CD4-positive, alpha-beta T cell treated with Interleukin-15 for 4 hours (primary cell): ENCODE data around the gene NANOS3.

Source experiments
- DNase-seq: peaks from one replicate; pipeline ENCODE4 v3.0.0-alpha.2; 2020; ENCODE audit warnings: low spot score

Gene NANOS3

DNA sequence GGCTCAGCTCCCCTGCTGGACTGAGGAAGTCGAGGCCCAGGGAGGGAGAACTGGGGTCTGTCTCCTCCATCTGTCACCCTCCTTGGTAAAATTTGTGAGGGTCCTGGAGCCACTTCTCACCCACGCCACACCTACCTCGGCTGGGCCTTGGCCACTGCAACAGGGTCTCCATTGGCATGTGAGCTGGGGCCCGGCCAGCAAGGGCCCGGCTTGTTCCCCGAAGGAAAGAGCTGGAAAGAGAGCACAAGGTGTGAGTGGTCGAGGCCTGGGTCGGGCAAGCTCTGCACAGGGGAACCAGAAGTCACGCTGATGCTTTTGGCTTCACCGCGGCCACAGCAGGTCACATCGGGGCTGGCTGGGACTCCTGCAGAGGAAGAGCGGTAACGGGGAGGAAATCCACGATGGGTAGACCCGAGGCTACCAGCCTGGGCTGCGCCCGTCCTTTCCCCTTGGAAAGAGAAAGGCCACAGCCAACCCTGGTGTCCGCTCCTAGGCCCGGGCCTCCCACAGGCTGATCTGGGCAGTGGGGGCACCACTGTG is 9.0 kb downstream of the NANOS3 start:
- no peak for DNase-seq

DNA sequence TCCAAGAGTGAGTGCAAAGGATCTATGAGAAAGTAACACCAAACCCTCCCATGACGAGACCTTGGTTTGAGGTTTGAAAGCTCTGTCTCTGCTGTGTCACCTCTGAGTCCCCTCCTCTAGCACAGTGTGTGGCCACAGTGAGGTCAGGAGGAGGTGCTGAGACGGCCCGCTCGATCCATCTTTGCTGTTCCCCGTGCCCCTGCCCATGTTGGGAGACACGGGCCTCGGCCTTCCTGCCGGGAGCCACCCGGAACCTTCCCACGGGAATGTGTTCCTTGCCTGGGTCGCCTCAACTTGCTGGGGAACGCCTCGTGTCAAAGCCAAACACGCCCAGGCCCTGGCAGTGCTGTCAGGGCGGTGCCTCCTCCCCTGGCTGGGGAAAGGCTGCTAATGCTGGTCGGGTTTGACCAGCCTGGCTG is 10.1 kb downstream of the NANOS3 start:
- peak; percentile 63 for DNase-seq

GRCh38 chr19:13887517-13887916 is 10.6 kb downstream of the NANOS3 start:
- DNase-seq, result no peak

GRCh38 chr19:13888281-13888680 is 11.3 kb downstream of the NANOS3 start:
- no peak for DNase-seq

GRCh38 chr19:13890136-13890535 is 13.2 kb downstream of the NANOS3 start:
- DNase-seq, result no peak

DNA sequence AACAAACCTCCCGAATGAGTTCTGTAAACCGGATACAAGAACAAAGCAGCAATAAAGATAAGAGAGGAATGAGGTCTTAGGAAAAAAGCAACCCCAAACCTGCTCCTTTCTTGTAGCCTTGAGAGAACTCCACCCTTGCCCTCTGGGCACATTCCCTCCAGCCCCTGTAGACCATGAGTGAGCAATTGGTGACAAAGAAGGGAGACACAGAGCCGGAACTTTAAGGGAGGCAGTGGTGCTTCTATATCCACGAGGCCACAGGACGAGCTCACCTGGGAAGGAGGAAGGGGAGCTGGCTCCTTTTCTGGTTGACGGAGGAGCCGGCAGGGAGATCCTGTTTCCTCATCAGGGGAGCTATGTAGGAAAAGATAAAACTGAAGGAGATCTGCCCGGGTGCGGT is 15.9 kb downstream of the NANOS3 start:
- no peak for DNase-seq

DNA sequence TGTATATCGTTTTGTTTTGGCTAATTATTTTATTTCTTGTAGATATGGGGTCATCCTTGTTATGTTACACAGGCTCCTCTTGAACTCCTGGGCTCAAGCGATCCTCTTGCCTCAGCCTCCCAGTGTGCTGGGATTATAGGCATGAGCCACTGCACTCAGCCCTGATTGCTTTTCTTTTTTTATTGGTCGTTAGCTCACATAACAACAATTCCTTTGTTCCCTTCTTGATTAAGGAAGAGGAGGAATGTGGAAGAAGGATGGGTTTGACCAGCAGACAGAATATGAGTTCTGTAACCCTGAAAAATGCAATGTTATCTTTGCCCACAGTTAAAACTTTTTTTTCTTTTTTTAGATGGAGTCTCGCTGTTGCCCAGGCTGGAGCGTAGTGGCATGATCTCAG is 17.6 kb downstream of the NANOS3 start:
- DNase-seq, result no peak

DNA sequence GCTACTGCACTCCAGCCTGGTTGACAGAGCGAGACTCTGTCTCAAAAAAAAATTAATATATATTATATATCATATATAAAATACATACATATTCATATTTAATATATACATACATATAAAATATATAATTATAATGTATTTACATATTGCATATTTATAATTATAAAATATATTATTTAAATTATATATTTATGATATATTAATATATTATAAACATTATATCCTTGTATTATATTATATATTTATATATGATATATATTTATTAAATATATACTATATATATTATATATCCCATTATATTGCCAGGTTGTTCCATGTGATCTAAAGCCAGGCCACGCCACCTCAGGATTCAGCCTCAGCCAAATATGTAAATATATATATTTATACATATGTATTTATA is 19.3 kb downstream of the NANOS3 start:
- no peak for DNase-seq

- DNase-seq, result no peak
Observed at GRCh38 chr19:13899393-13899792, 22.5 kb downstream of the NANOS3 start.

DNA sequence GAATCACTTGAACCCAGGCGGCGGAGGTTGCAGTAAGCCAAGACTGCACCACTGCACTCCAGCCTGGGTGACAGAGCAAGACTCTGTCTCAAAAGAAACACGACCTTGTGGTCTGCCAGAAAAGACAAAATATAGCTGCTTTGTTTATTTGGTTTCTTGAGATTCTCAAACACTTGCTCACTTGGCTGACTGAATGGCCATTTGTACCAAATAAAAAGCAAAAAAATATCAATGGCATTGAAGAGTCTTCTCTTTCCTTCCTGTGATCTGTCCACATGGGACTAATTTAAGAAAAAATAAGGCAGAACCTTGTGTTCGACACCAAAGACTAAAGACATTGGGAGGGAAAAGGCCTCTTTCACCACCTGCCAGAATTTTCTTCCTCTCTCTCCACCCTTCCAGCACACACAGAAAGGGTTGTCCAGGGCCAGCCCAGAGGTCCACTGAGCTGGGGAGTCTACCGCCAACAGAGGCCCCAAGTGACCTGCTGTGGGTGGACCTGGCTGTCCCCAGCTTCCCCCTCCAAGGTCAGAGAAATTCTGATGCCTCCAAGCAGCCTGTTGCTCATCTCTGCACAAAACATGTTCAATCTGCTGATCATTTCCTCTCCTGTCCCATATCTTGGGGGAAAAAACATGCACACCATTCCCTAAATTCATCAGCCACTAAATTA is 23.1 kb downstream of the NANOS3 start:
- no peak for DNase-seq

GRCh38 chr19:13902993-13903555 is 26.1 kb downstream of the NANOS3 start:
- peak; percentile 50 for DNase-seq

- peak; percentile 93 for DNase-seq
Observed at GRCh38 chr19:13905634-13906520, 28.9 kb downstream of the NANOS3 start, which contains the start of the genes BRME1 and CC2D1A. BRME1 (minus strand) TSS chr19:13906117; CDS start chr19:13904892, 1,225 bp downstream. CC2D1A (plus strand) TSS chr19:13906201; CDS start chr19:13906442, 241 bp downstream.

DNA sequence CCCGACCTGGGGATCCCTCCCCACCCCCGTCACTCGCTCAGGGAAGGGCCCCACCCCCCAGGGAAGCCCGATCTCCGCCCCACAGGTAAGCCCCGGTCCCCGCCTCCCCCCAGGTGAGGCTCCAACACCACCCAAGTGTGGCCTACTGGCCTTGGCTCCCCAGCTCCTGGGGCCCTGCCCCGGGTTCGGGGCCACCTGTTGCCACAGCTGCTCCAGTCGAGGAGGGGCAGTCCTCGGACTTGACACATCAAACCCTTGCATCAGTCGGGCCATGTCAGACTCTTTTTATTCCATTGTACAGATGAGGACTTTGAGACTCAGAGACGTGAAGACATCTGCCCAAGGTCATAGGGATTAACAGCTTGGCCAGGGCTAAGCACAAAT is 29.6 kb downstream of the NANOS3 start:
- DNase-seq, result no peak

DNA sequence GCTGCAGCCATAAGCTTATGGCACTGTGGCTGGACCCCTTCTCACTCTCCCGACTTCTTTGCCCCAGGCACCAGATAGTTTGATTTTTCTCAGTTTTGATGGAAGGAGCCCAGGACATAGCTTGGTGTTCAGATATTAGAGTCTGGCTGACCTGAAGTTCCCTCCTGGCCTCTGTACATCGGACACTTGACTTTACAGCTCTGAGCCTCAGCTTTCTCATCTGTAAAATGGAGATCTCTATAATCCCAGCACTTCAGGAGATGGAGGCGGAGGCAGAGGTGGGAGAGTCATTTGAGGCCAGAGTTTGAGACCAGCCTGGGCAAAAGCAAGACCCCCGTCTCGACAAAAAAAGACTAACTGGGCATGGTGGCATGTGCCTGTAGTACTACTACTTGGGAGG is 30.0 kb downstream of the NANOS3 start:
- no peak for DNase-seq

GRCh38 chr19:13908674-13909073 is 31.7 kb downstream of the NANOS3 start:
- DNase-seq, result no peak

DNA sequence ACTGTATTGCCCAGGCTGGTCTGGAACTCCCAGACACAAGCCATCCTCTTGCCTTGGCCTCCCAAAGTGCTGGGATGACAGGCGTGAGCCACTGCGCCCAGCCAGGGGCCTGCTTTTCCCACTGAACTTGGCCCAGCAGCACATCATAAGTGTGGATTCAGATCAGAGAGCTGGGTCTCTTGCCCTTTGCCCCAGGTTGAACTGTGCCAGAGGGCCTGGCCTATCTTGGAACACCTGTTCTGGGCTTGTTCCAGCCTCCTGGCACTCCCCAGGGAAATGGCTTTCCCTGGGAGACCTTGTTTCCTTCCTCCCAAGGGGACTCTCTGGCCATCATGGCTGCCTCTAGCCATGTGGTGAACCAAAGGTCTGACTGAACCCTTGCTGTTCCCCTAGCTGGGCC is 32.5 kb downstream of the NANOS3 start:
- no peak for DNase-seq

DNA sequence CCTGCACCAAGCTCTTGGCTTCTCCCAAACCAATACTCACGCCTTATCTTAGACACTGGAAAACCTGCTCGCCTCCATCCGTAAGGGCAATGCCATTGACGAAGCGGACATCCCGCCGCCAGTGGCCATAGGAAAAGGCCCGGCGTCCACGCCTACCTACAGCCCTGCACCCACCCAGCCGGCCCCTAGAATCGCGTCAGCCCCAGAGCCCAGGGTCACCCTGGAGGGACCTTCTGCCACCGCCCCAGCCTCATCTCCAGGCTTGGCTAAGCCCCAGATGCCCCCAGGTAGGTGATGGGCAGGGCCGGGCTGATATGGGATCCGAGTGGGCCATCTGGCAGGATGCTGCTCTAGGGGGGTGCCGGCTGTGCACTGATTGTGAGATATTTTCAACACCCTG is 36.4 kb downstream of the NANOS3 start:
- DNase-seq, result no peak

DNA sequence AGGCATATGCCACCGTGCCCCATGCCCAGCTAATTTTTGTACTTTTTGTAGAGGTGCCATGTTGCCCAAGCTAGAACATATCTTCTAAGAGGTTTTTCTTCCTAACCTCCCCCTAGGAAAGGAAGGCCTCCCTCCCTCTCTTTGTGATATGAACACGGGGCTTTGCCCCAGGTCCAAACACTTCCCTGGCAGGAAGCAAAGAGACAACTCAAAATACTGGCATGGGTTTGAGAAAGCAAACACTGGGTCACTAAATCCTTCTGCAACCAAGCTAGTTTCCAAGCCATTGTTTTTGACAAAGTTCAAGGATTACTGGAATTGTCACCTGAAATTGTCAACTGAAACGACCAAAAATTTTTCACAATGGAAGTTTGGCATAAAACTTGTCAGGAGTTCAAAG is 37.8 kb downstream of the NANOS3 start:
- no peak for DNase-seq

DNA sequence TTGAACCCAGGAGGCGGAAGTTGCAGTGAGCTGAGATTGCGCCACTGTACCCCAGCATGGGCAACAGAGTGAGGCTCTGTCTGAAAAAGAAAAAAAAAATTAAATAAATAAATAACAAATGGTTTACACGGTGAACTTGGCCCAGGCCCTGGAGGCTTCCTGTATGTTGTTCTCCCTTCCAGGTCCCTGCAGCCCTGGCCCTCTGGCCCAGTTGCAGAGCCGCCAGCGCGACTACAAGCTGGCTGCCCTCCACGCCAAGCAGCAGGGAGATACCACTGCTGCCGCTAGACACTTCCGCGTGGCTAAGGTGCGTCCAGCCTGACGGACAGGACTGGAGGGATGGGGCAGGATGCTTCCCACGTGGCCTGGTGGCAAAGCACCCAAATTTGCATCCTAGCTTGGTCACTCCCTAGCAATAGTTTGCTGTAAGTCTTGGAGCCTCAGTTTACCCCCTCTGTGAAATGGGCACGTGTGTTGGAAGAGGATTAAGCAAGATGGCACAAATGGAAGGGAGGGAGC is 41.0 kb downstream of the NANOS3 start:
- DNase-seq, result no peak

- no peak for DNase-seq
Observed at GRCh38 chr19:13918726-13919411, 41.9 kb downstream of the NANOS3 start.

DNA sequence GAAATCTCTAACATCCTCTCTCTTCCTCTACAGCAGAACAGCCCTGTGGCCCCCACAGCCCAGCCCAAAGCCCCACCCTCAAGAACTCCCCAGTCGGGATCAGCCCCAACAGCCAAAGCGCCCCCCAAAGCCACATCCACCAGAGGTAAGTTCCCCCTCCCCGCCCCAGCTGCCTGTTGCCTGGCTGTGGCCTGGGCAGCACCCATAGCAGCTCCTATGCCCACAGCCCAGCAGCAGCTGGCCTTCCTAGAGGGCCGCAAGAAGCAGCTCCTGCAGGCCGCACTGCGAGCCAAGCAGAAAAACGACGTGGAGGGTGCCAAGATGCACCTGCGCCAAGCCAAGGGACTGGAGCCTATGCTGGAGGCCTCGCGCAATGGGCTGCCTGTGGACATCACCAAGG is 43.6 kb downstream of the NANOS3 start:
- DNase-seq, result no peak
